PC-9 (cell line): Measurements from ENCODE around the gene LYSMD3.

Experiments
- EZH2 ChIP-seq: fragments of 200-600 bp; sonication (generic); IDR thresholded peaks from 2 replicates; pipeline ENCODE4 v1.8.0; 2017; ENCODE audit warnings: antibody characterized with exemption, low read depth
- TF ChIP-seq, protein P1 (sequence below): fragments of 200-600 bp; sonication (generic); conservative IDR thresholded peaks from 2 replicates; pipeline ENCODE4 v1.6.1; 2017; ENCODE audit warnings: mixed run types, antibody characterized with exemption, mild to moderate bottlenecking, moderate library complexity

DNA sequence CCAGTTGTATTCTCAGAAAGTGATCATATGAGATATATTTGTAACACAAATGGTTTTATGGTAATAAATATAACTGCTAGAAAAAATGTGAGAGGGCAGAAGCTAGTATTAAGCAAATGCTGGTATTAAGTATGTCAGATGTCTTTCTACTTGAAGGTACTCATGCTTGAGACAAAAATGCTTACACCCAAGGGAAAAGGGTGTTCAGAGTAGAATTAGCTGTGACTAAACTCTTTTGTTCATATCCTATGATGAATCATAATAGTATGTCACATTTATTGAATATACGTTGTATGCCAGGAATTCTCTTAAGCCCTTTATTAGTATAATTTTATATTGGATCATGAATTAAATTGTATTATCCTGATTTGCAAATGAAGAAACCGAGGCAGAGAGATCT lies 31.4 kb upstream of the LYSMD3 start:
- TF ChIP-seq, protein P1, sequence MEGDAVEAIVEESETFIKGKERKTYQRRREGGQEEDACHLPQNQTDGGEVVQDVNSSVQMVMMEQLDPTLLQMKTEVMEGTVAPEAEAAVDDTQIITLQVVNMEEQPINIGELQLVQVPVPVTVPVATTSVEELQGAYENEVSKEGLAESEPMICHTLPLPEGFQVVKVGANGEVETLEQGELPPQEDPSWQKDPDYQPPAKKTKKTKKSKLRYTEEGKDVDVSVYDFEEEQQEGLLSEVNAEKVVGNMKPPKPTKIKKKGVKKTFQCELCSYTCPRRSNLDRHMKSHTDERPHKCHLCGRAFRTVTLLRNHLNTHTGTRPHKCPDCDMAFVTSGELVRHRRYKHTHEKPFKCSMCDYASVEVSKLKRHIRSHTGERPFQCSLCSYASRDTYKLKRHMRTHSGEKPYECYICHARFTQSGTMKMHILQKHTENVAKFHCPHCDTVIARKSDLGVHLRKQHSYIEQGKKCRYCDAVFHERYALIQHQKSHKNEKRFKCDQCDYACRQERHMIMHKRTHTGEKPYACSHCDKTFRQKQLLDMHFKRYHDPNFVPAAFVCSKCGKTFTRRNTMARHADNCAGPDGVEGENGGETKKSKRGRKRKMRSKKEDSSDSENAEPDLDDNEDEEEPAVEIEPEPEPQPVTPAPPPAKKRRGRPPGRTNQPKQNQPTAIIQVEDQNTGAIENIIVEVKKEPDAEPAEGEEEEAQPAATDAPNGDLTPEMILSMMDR, result no peak
- TF ChIP-seq EZH2, result no peak
